GM23338 (cell line): ENCODE measurements around the gene HVCN1. TPM values are rescaled to one million over a fixed set of nuclear protein-coding genes. Genes with fewer than 3 reads are reported as not detected.

ENCODE experiments used
- ATAC-seq: fragments of 200-7000 bp; cut with Tn5 transposase; 3 replicates; pipeline ENCODE4 v1.9.1; 2020
- DNase-seq: peaks from one replicate; pipeline ENCODE4 v3.0.0-alpha.2; 2015; ENCODE audit warnings: low spot score
- H2AFZ ChIP-seq: fragments of 200-600 bp; sonication (generic); 2 replicates; pipeline ENCODE4 v1.8.0; 2016; ENCODE audit warnings: antibody characterized with exemption, mild to moderate bottlenecking, moderate library complexity
- H3F3A ChIP-seq: fragments of 200-600 bp; sonication (generic); replicated peaks from 2 replicates; pipeline ENCODE4 v1.8.0; 2017; ENCODE audit warnings: antibody characterized with exemption, mixed run types, low read depth
- H3K27ac ChIP-seq: fragments of 200-600 bp; sonication (generic); 2 replicates; pipeline ENCODE4 v1.6.1; 2016; ENCODE audit warnings: low read depth
- H3K27me3 ChIP-seq: fragments of 200-600 bp; sonication (generic); 2 replicates; pipeline ENCODE4 v1.8.0; 2016; ENCODE audit warnings: mild to moderate bottlenecking, mixed run types, moderate library complexity; ENCODE audit not compliant: insufficient read depth
- H3K36me3 ChIP-seq: fragments of 200-600 bp; sonication (generic); 2 replicates; pipeline ENCODE4 v1.8.0; 2016; ENCODE audit warnings: mild to moderate bottlenecking; ENCODE audit not compliant: insufficient read depth
- H3K4me1 ChIP-seq: fragments of 200-600 bp; sonication (generic); 2 replicates; pipeline ENCODE4 v1.8.0; 2016; ENCODE audit warnings: mild to moderate bottlenecking, moderate library complexity; ENCODE audit not compliant: insufficient read depth
- H3K4me2 ChIP-seq: fragments of 200-600 bp; sonication (generic); 2 replicates; pipeline ENCODE4 v1.7.1; 2017; ENCODE audit warnings: mixed run types
- H3K4me3 ChIP-seq: fragments of 200-600 bp; sonication (generic); 2 replicates; pipeline ENCODE4 v1.6.1; 2016; ENCODE audit warnings: mixed run types
- H3K79me2 ChIP-seq: fragments of 200-600 bp; sonication (generic); replicated peaks from 2 replicates; pipeline ENCODE4 v1.8.0; 2017; ENCODE audit warnings: mild to moderate bottlenecking; ENCODE audit not compliant: insufficient read depth
- H3K9me2 ChIP-seq: fragments of 200-600 bp; sonication (generic); 2 replicates; pipeline ENCODE4 v1.8.0; 2017; ENCODE audit not compliant: insufficient read depth
- H4K20me1 ChIP-seq: fragments of 200-600 bp; sonication (generic); replicated peaks from 2 replicates; pipeline ENCODE4 v1.8.0; 2017; ENCODE audit warnings: mild to moderate bottlenecking; ENCODE audit not compliant: insufficient read depth
- H3K27ac Mint-ChIP-seq: 2 replicates; pipeline ENCODE4 v1.8.0; 2020; ENCODE audit warnings: inconsistent platforms, mild to moderate bottlenecking, moderate library complexity, mixed read lengths
- H3K27me3 Mint-ChIP-seq: 3 replicates; pipeline ENCODE4 v1.8.0; 2022; ENCODE audit warnings: low read depth, mild to moderate bottlenecking, moderate library complexity, mixed read lengths, inconsistent platforms; ENCODE audit not compliant: insufficient read depth, poor library complexity
- H3K36me3 Mint-ChIP-seq: 3 replicates; pipeline ENCODE4 v1.8.0; 2021; ENCODE audit warnings: low read depth, mild to moderate bottlenecking, inconsistent platforms, moderate library complexity, mixed read lengths
- H3K4me1 Mint-ChIP-seq: 3 replicates; pipeline ENCODE4 v1.8.0; 2020; ENCODE audit warnings: mild to moderate bottlenecking, inconsistent platforms, mixed read lengths
- H3K4me3 Mint-ChIP-seq: 3 replicates; pipeline ENCODE4 v1.8.0; 2021; ENCODE audit warnings: moderate library complexity, mild to moderate bottlenecking, inconsistent platforms, mixed read lengths
- H3K9me3 Mint-ChIP-seq: 3 replicates; pipeline ENCODE4 v1.8.0; 2020; ENCODE audit warnings: moderate library complexity, mild to moderate bottlenecking, inconsistent platforms, mixed read lengths
- CREB1 ChIP-seq: fragments of 250-450 bp; sonication (Bioruptor Pico); IDR thresholded peaks from 2 replicates; pipeline ENCODE4 v1.5.0; 2020; ENCODE audit warnings: low read depth, mild to moderate bottlenecking, moderate library complexity
- ETS1 ChIP-seq: IDR thresholded peaks from 2 replicates; pipeline ENCODE4 v1.6.1; 2016; ENCODE audit warnings: antibody characterized with exemption
- EZH2phosphoT487 ChIP-seq: fragments of 200-600 bp; sonication (generic); IDR thresholded peaks from one replicate; pipeline ENCODE4 v1.8.1; 2018; ENCODE audit warnings: antibody characterized with exemption; ENCODE audit not compliant: unreplicated experiment
- JUNB ChIP-seq: IDR thresholded peaks from one replicate; pipeline ENCODE4 v1.6.1; 2016; ENCODE audit warnings: antibody characterized with exemption; ENCODE audit not compliant: unreplicated experiment
- POLR2AphosphoS5 ChIP-seq: IDR thresholded peaks from 2 replicates; pipeline ENCODE4 v1.6.1; 2016; ENCODE audit warnings: antibody characterized with exemption, low read depth
- REST ChIP-seq: IDR thresholded peaks from one replicate; pipeline ENCODE4 v1.6.1; 2018; ENCODE audit warnings: antibody characterized with exemption; ENCODE audit not compliant: unreplicated experiment
- STAT1 ChIP-seq: IDR thresholded peaks from one replicate; pipeline ENCODE4 v1.6.1; 2016; ENCODE audit warnings: antibody characterized with exemption; ENCODE audit not compliant: unreplicated experiment
- ZNF114 ChIP-seq: fragments of 250-450 bp; sonication (Bioruptor Pico); IDR thresholded peaks from 2 replicates; pipeline ENCODE4 v1.5.0; 2020; ENCODE audit warnings: mild to moderate bottlenecking, moderate library complexity
- ZNF331 ChIP-seq: fragments of 250-450 bp; sonication (Bioruptor Pico); IDR thresholded peaks from 2 replicates; pipeline ENCODE4 v1.5.0; 2020; ENCODE audit warnings: low read depth, mild to moderate bottlenecking, moderate library complexity
- ZNF462 ChIP-seq: fragments of 250-450 bp; sonication (Bioruptor Pico); IDR thresholded peaks from 2 replicates; pipeline ENCODE4 v1.5.0; 2020; ENCODE audit warnings: mild to moderate bottlenecking, moderate library complexity
- polyA plus RNA-seq: library from polyadenylated mRNA; unstranded; fragments of >200 nt; fragmentation: Nextera tagmentation; extraction: Ambion mirVana; gene quantifications from 2 replicates; pipeline ENCODE4 v1.2.1, GENCODE V29; 2016
- total RNA-seq: library from RNA; depleted of rRNA; stranded (reverse); fragments of >200 nt; shearing (Covaris generic); gene quantifications from 2 replicates; pipeline ENCODE4 v1.2.3, GENCODE V29; 2014

HVCN1 gene
- total and polyA plus RNA-seq, 2 experiments from 2014 or later = 10.4 to 10.7 TPM

- TF ChIP-seq ZNF462 (CRISPR knock-in tag) (no peak), POLR2AphosphoS5 (no peak), ZNF331 (no peak), CREB1 (no peak)
Observed at GRCh38 chr12:110666892-110667291, 22.0 kb downstream of the HVCN1 start (continued).

DNA sequence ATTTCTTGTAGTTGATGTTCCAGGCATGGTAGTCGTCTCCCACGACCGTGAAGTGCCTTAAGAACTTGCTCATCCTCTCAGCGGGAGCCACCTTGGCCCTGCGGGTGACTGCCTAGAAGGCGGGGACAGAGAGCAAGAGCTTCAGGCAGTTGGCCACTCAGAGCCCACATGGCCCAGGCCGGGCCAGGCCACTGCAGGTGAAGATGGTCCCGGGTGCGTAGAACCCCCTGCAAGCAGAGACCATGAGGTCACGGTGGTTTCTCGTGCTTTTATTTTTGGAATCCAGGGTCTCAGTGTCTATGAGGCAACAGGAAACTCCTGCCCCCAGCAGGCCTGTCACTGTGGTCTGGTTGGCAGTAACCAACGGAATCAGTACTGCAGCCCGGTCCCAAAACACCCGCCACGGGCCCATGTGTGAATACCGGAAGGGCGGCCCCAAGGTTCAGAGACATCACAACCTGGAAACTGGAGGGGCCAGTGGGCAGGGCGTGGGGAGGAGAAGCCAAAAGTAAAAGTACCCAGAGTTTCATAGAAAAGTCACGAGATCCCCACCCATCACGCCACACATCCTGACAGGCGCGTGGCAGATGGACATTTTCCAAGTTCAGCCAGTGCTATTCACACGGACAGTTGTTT lies 27.5 kb downstream of the HVCN1 start:
- H4K20me1 ChIP-seq = no peaks in the 10 kb centered on the region
- no peaks in the 10 kb centered on the region for H3K79me2 ChIP-seq
- H3K4me1 ChIP-seq = no peaks in the 10 kb centered on the region
- peaks cover 5% of the 10 kb centered on the region; the same call in 2 of the 3 replicates for H3K9me3 Mint-ChIP-seq
- no peak overlapping the region for H3K27ac ChIP-seq
- no peak overlapping the region for H3K27ac Mint-ChIP-seq
- no peak for TF ChIP-seq ETS1
- TF ChIP-seq JUNB = no peak
- TF ChIP-seq EZH2phosphoT487 = no peak
- no peak for TF ChIP-seq REST
- TF ChIP-seq CREB1 = no peak
- TF ChIP-seq STAT1 = no peak
- no peak for TF ChIP-seq POLR2AphosphoS5
- TF ChIP-seq ZNF114 (CRISPR knock-in tag) = no peak
- TF ChIP-seq ZNF331 = no peak
- no peak for DNase-seq
- no peak overlapping the region for H3K4me3 Mint-ChIP-seq
- no peak overlapping the region for H3K4me3 ChIP-seq
- no peaks in the 10 kb centered on the region for H3K27me3 ChIP-seq
- peaks cover 8% of the 10 kb centered on the region; the same call in 2 of the 3 replicates for H3K4me1 Mint-ChIP-seq
- no peak overlapping the region for H2AFZ ChIP-seq
- H3K9me2 ChIP-seq = no peaks in the 10 kb centered on the region
- H3K4me2 ChIP-seq = no peak overlapping the region
- no peaks in the 10 kb centered on the region for H3F3A ChIP-seq
- H3K27me3 Mint-ChIP-seq = peaks cover under 1% of the 10 kb centered on the region
- no peaks in the 10 kb centered on the region for H3K36me3 ChIP-seq
- H3K36me3 Mint-ChIP-seq = no peaks in the 10 kb centered on the region; the same call in 2 of the 3 replicates
- peak; percentile 72 for ATAC-seq
